Measurements from ENCODE around the gene OGA. TPM values are rescaled to one million over a fixed set of nuclear protein-coding genes. Genes with fewer than 3 reads are reported as not detected.

The OGA gene
- total and polyA plus RNA-seq, 2 of the 8 experiments (the other 6 are each of a cell fraction or from before 2014, with no cell fraction given): 31.2 to 107 TPM

DNA sequence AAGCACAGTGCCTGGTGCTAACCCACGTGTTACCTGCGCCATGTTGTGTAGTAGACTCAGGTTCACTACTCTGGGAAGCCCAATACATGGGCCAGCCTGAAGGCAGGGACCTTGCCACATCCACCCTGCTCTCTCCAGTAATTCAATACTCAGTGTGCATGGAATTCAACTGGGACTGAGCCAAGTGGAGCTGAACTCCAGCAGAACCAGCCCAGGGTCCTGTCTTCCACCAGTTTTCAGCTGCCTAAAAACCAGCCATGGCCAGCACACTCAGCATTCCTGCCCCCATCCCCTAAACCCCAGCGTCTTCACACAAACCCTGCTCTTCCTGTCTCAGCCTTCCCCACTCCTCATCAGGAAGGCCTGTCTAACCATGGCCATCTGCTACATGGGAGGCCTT lies 57.7 kb downstream of the OGA start:
- no peak overlapping the region for H3K9ac ChIP-seq (replicated peaks in 1 of 4; ENCODE audit: extremely low read depth in 1 of 4, low read depth in 3 of 4, low read length in 3 of 4)
- no peak overlapping the region for H3K56ac ChIP-seq (replicated peaks; ENCODE audit: insufficient read length, low read depth, low read length)
- H3K27ac ChIP-seq (ENCODE audit: low read depth, low read length): no peak overlapping the region
- H3K23me2 ChIP-seq (ENCODE audit: low read depth, low read length): no peaks in the 10 kb centered on the region
- DNase-seq (ENCODE audit: low read depth in 1 of 2, low spot score in 2 of 2) (no peak), FAIRE-seq (no peak)
- H3K79me2 ChIP-seq (ENCODE audit: control insufficient read depth in 1 of 2, insufficient read depth in 2 of 2, low read length in 2 of 2): no peaks in the 10 kb centered on the region
- H3K4me3 ChIP-seq (ENCODE audit: extremely low read depth in 1 of 4, insufficient read depth in 2 of 4, low read depth in 3 of 4, low read length in 4 of 4): no peak overlapping the region
- H3K27me3 ChIP-seq (replicated peaks in 1 of 4; ENCODE audit: control insufficient read depth in 3 of 4, extremely low read depth in 1 of 4, insufficient read depth in 3 of 4, low read length in 3 of 4): peaks cover 0 to 5% (median 4%) of the 10 kb centered on the region in 4 experiments; a peak in 3 of 7 replicates
- no peak overlapping the region for H3K4ac ChIP-seq (replicated peaks; ENCODE audit: insufficient read length, low read depth, low read length)
- no peak overlapping the region for H2BK120ac ChIP-seq (replicated peaks; ENCODE audit: low read depth, low read length)
- no peak overlapping the region for H2BK5ac ChIP-seq (ENCODE audit: low read depth, low read length)
- H4K5ac ChIP-seq (ENCODE audit: insufficient read length, low read depth, low read length): no peak overlapping the region
- no peak overlapping the region for H3K4me2 ChIP-seq (ENCODE audit: insufficient read depth in 1 of 2, low read depth in 2 of 2, low read length in 2 of 2)
- CTCF ChIA-PET (ENCODE audit: partially characterized antibody): interaction anchor here (0.8 to 8.8 kb wide), 9 partner anchors 11 to 159 kb away, joined by 3 to 89 read pairs (median 3); no protein-coding TSS in a partner anchor
- H2BK20ac ChIP-seq (ENCODE audit: low read length): no peak overlapping the region
- no peak overlapping the region for H2BK12ac ChIP-seq (ENCODE audit: low read depth, low read length)
- peaks cover 0 to 9% (median 7%) of the 10 kb centered on the region in 4 experiments; a peak in 6 of 7 replicates for H3K4me1 ChIP-seq (replicated peaks in 1 of 4; ENCODE audit: control insufficient read depth in 3 of 4, insufficient read depth in 4 of 4, low read length in 3 of 4)
- no peak for TF ChIP-seq KDM1A (IDR thresholded peaks at IDR 0.05; ENCODE audit: borderline replicate concordance, low read length)
- H4K91ac ChIP-seq (replicated peaks; ENCODE audit: insufficient read length, low read length): no peak overlapping the region
- no peak overlapping the region for H4K8ac ChIP-seq (ENCODE audit: extremely low read depth, insufficient read depth, low read length)
- POLR2A ChIA-PET (ENCODE audit: partially characterized antibody): interaction anchor here (1.1 to 4.1 kb wide), 4 partner anchors 11 to 67 kb away, joined by 3 to 19 read pairs (median 5); partner anchors contain the start of gene OGA
- H3K14ac ChIP-seq (ENCODE audit: insufficient read length): no peak overlapping the region
- no peak overlapping the region for H2AFZ ChIP-seq (ENCODE audit: low read length)
- H2AK5ac ChIP-seq (ENCODE audit: low read depth, low read length): peak overlapping the region; percentile 71
- no peaks in the 10 kb centered on the region for H3K79me1 ChIP-seq (ENCODE audit: low read depth, low read length)
- no peak overlapping the region for H3K23ac ChIP-seq (ENCODE audit: insufficient read length)
- 0 out of 2 replicates have a peak overlapping the region, but pooled peaks have one; percentile 44 for H3K18ac ChIP-seq (ENCODE audit: extremely low read depth, low read length)
- H4K20me1 ChIP-seq (replicated peaks in 1 of 2; ENCODE audit: control insufficient read depth in 1 of 2, insufficient read depth in 2 of 2, low read length in 2 of 2): no peaks in the 10 kb centered on the region
- H3K36me3 ChIP-seq (ENCODE audit: control insufficient read depth in 2 of 4, insufficient read depth in 4 of 4, low read length in 3 of 4): no peaks in the 10 kb centered on the region
- WGBS, 2 experiments (ENCODE audit: extremely low coverage in 1 of 2, insufficient coverage in 1 of 2, insufficient read length in 1 of 2, insufficient replicate concordance in 2 of 2, low coverage in 1 of 2, low lambda C conversion rate in 2 of 2, missing lambda C conversion rate in 1 of 2): 87% methylated on average over 3 of the region's 3 CpGs; no CpG with 5 or more reads in 1 of the 2 experiments
- no peaks in the 10 kb centered on the region for H3K9me3 ChIP-seq (ENCODE audit: insufficient read depth in 2 of 2, low read depth in 1 of 2, low read length in 1 of 2)
- H2BK15ac ChIP-seq (ENCODE audit: low read length): no peak overlapping the region

Measured in H1 (cell line).